Stimulated activated CD8-positive, alpha-beta memory T cell treated with anti-CD3 and anti-CD28 coated beads, Interleukin-15, amount 100 ng/mL, for 1 hour (primary cell): ENCODE results near the gene FPGS.

Source experiments
- DNase-seq: peaks from one replicate; pipeline ENCODE4 v3.0.0-alpha.2; 2020; ENCODE audit warnings: low read depth

Gene FPGS

DNA sequence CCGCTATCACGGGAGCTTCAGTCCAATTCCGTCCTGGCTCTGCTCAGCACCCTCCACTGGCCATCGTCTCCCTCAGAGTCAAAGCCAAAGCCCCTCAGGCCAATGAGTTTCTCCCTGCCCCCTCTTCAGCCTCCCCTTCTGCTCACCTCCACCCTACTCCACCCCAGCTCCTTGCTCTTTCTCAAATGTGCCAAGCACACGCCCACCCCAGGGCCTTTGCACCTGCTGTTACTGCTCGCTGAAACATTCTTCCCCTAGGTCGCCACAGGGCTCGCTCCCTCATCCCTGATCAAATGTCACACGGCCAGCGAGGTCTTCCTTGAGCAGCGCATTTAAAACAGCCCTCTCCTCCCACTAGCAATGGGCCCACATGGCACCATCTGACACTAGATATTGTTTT is 58.1 kb downstream of the FPGS start:
- no peak for DNase-seq

DNA sequence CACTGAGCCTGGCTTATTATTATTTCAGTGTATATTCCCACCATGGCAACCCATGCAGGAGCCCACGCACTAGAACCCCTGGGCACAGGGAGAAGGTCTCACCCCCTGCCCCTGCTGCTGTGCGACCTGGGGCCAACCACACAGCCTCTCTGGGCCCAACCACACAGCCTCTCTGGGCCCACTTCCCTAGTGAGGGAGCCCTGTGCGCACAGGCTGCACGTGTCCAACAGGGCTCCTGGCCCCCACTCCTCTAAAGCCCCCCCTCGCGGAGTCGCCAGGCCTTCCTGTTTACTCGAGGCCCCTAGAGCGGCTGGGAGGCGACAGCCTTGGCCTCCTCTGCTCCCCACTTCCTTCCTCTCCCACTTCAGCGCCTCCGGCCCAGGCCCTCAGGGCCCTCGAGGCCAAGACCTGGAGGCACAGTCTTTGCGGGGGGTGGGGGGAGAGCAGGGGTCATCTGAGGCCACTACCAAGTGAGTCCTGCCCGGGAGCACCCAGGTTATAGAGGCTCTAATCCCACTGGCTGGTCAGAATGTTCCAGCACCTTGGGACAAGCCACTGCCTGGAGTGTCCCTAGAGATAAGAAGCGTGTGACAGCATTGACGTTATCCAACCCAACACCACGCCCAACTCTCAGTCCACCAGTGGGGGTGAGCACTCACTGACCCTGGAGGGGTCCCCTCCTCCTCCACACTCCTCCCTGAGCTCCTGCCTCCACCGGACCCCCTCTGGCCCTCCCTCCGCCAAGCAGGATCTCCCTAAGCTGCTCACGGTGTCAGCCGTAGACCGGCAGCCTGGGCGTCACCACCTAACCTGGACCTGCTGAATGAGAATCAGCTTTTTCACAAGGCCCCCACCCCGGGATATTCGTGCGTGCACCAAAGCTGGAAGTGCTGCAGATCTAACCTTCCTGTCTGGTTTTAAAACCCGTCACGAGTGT is 59.7 kb downstream of the FPGS start:
- DNase-seq: peak; percentile 24

DNA sequence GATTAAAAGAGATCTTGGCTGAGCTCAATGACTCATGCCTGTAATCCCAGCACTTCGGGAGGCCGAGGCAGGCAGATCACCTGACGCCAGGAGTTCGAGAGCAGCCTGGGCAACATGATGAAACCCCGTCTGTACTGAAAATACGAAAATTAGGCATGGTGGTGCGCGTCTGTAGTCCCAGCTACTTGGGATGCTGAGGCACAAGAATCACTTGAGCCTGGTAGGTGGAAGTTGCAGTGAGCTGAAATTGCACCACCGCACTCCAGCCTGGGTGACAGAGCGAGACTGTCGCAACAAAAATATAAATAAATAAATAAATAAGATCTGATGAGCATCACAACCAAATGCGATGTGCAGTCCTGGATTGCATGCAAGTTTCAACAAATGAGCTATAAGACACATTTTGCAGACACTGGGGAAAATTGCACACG is 60.5 kb downstream of the FPGS start:
- DNase-seq: no peak
